Endothelial cell of umbilical vein (primary cell): Measurements from ENCODE around the gene FAM53B. TPM values are rescaled to one million over a fixed set of nuclear protein-coding genes. Genes with fewer than 3 reads are reported as not detected.

Source experiments
- BruUV-seq: library from RNA; stranded (reverse); fragments of 400-500 nt; replicated peaks from 2 replicates; lab custom pipeline; 2021; lab: Mats Ljungman, UMichigan
- CTCF ChIA-PET: fragments of 300-600, 350-600 bp; sonication (Branson Sonifier 250); formaldehyde crosslinking; loops from one replicate; lab custom pipeline; 2021; ENCODE audit warnings: antibody characterized with exemption, inconsistent platforms; lab: Charles Lee
- POLR2A ChIA-PET: fragments of 300-600, 350-600 bp; sonication (Branson Sonifier 250); formaldehyde crosslinking; loops from one replicate; lab custom pipeline; 2021; ENCODE audit warnings: antibody characterized with exemption, inconsistent platforms; lab: Charles Lee
- DNase-seq: peaks from one replicate; pipeline ENCODE4 v3.0.0-alpha.2; 2011; ENCODE audit warnings: low read depth, low spot score
- FAIRE-seq: peaks from 2 replicates; lab custom pipeline; 2011; peaks lifted over from hg19 to GRCh38; lab: Jason Lieb, UNC
- H2AFZ ChIP-seq: 2 replicates; pipeline ENCODE4 v1.6.0; 2012; ENCODE audit warnings: low read depth, low read length, control low read depth, inconsistent platforms
- H3K27ac ChIP-seq: 2 replicates; pipeline ENCODE4 v1.5.1; 2011; ENCODE audit warnings: low read depth, mild to moderate bottlenecking, control low read depth, low read length, moderate library complexity; ENCODE audit not compliant: insufficient read depth
- H3K27me3 ChIP-seq, 2 experiments: 2 replicates each; pipeline versions ENCODE4 v1.6.0 to v1.6.1; 2011; ENCODE audit warnings: low read length in 2 of 2, mixed read lengths in 1 of 2; ENCODE audit not compliant: control insufficient read depth in 2 of 2, insufficient read depth in 2 of 2
- H3K36me3 ChIP-seq, 2 experiments: 2 replicates in 1 of 2; 3 replicates in 1 of 2; pipeline ENCODE4 v1.5.1; 2011; ENCODE audit warnings: low read length in 2 of 2, mild to moderate bottlenecking in 1 of 2, moderate library complexity in 1 of 2; ENCODE audit not compliant: control insufficient read depth in 2 of 2, insufficient read depth in 2 of 2; ENCODE audit errors: extremely low read depth in 1 of 2
- H3K4me1 ChIP-seq: 3 replicates; pipeline ENCODE4 v1.5.1; 2011; ENCODE audit warnings: mild to moderate bottlenecking, low read length; ENCODE audit not compliant: control insufficient read depth, insufficient read depth; ENCODE audit errors: extremely low read depth
- H3K4me2 ChIP-seq: 2 replicates; pipeline ENCODE4 v1.6.1; 2011; ENCODE audit warnings: low read length, control low read depth, mixed read lengths; ENCODE audit not compliant: insufficient read depth
- H3K4me3 ChIP-seq, 3 experiments: fragments of 200-600 bp in 1 of 3; sonication (generic), shearing (Covaris generic) in 1 of 3; replicated peaks in 1 of 3; 2 replicates each; pipeline ENCODE4 v1.5.1; 2011 to 2016; ENCODE audit warnings: control low read depth in 3 of 3, low read length in 3 of 3, mild to moderate bottlenecking in 2 of 3, inconsistent platforms in 1 of 3, low read depth in 1 of 3, moderate library complexity in 1 of 3; ENCODE audit not compliant: insufficient read depth in 1 of 3
- H3K79me2 ChIP-seq: 2 replicates; pipeline ENCODE4 v1.6.0; 2012; ENCODE audit warnings: low read length, inconsistent platforms; ENCODE audit not compliant: control insufficient read depth, insufficient read depth
- H3K9ac ChIP-seq: replicated peaks from 2 replicates; pipeline ENCODE3; 2011; ENCODE audit warnings: low read length, control low read depth; ENCODE audit not compliant: insufficient read depth; ENCODE audit errors: extremely low read depth
- H3K9me1 ChIP-seq: replicated peaks from 3 replicates; pipeline ENCODE4 v1.6.0; 2011; ENCODE audit warnings: mild to moderate bottlenecking, low read length; ENCODE audit not compliant: control insufficient read depth, insufficient read depth; ENCODE audit errors: extremely low read depth
- H3K9me3 ChIP-seq: replicated peaks from 2 replicates; pipeline ENCODE4 v1.5.1; 2012; ENCODE audit warnings: low read length, inconsistent platforms; ENCODE audit not compliant: control insufficient read depth, insufficient read depth
- H4K20me1 ChIP-seq: replicated peaks from 2 replicates; pipeline ENCODE3; 2011; ENCODE audit warnings: mild to moderate bottlenecking, low read length; ENCODE audit not compliant: control insufficient read depth, insufficient read depth; ENCODE audit errors: extremely low read depth
- CTCF ChIP-seq, 2 donors: IDR thresholded peaks; 1 replicate in 1 of 2; 2 replicates in 1 of 2; pipeline ENCODE4 v1.5.1; 2011; ENCODE audit warnings: low read length in 2 of 2, mild to moderate bottlenecking in 2 of 2, moderate library complexity in 2 of 2, control low read depth in 1 of 2, inconsistent platforms in 1 of 2, low read depth in 1 of 2; ENCODE audit not compliant: insufficient read depth in 1 of 2; ENCODE audit errors: extremely low read depth in 1 of 2
- EZH2 ChIP-seq: IDR thresholded peaks from 2 replicates; pipeline ENCODE4 v1.6.1; 2012; ENCODE audit warnings: borderline replicate concordance, low read depth, mild to moderate bottlenecking, moderate library complexity, low read length, inconsistent platforms; ENCODE audit not compliant: severe bottlenecking
- FOS ChIP-seq: IDR thresholded peaks from 2 replicates; pipeline ENCODE4 v1.6.1; 2011; ENCODE audit warnings: mild to moderate bottlenecking, low read length, moderate library complexity, borderline replicate concordance; ENCODE audit not compliant: insufficient read depth
- GATA2 ChIP-seq: IDR thresholded peaks from 2 replicates; pipeline ENCODE4 v1.7.0; 2011; ENCODE audit warnings: low read depth, mild to moderate bottlenecking, moderate library complexity, mixed read lengths, low read length; ENCODE audit not compliant: insufficient read length, insufficient read depth
- JUN ChIP-seq: IDR thresholded peaks from 2 replicates; pipeline ENCODE4 v1.6.1; 2011; ENCODE audit warnings: borderline replicate concordance, low read depth; ENCODE audit not compliant: insufficient read length, insufficient read depth
- MYC ChIP-seq: IDR thresholded peaks from one replicate; pipeline ENCODE4 v1.6.1; 2011; ENCODE audit warnings: mild to moderate bottlenecking, low read depth, low read length
- POLR2A ChIP-seq: IDR thresholded peaks from 2 replicates; pipeline ENCODE4 v1.6.1; 2012; ENCODE audit warnings: low read depth, mild to moderate bottlenecking, control low read depth, low read length
- POLR2AphosphoS5 ChIP-seq: IDR thresholded peaks from 2 replicates; pipeline ENCODE4 v1.6.1; 2012; ENCODE audit warnings: low read depth, mild to moderate bottlenecking, control low read depth, low read length, moderate library complexity; ENCODE audit not compliant: insufficient read depth
- dilution Hi-C: fragments of 300-500 bp; cut with MboI; formaldehyde crosslinking; loops from one replicate; pipeline ENCODE4 v1.15.0; 2019; ENCODE audit warnings: low sequenced_read_pairs; ENCODE audit not compliant: extremely low pct_ligation_motif_present
- intact Hi-C: fragments of 100-400 bp; cut with micrococcal nuclease; formaldehyde crosslinking; loops from one replicate; pipeline ENCODE4 v1.10.0; 2022
- polyA plus RNA-seq, 4 experiments: library from polyadenylated mRNA; depleted of rRNA in 3 of 4; stranded (reverse) in 3 of 4; unstranded in 1 of 4; fragments of >200 nt; gene quantifications; 2 replicates each; pipeline versions ENCODE4 v1.2.1 to v1.2.3, GENCODE V29; 2011 to 2012; ENCODE audit warnings: missing spikeins in 1 of 4
- total RNA-seq: library from RNA; stranded (reverse); gene quantifications from 2 replicates; pipeline ENCODE4 v1.2.3, GENCODE V29; 2021
- TF ChIP-seq, protein P1 (sequence below): IDR thresholded peaks from 2 replicates; pipeline ENCODE4 v1.6.1; 2011; ENCODE audit not compliant: insufficient read depth, insufficient read length

Gene FAM53B
- total and polyA plus RNA-seq, 2 donors (not counting 3 experiments of a cell fraction or from before 2014, with no cell fraction given), result 8.5 to 21.1 TPM

DNA sequence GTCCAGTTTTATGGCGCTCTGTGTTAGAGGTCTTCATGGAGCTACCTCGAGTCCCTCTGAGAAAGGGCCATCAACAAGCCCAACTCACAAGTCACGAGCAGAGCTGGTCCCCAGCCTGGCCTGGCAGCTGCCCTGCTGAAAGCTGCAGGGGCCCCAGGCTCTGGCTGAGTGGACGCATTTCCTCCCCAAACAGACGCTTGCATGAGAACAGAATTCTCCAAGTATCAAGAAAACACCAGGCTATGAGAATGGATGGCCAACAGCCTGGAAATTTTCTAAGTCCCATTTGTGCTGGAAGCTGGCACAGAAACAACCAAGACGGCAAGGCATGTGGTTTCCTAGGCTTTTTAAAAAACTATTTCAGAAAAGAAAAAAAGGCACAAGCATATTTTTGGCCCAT, 114.8 kb downstream of the FAM53B start:
- no peak for FAIRE-seq

More for the DNA sequence above, 114.8 kb downstream of the FAM53B start:
- no peak overlapping the region for H2AFZ ChIP-seq
- ChIA-PET POLR2A (no interaction called here), CTCF (interaction anchor here (6.0 to 7.7 kb wide), 2 partner anchors 112 to 116 kb away, joined by 32 to 105 read pairs; partner anchors contain the start of gene FAM53B)
- H3K4me1 ChIP-seq, result peaks cover 2% of the 10 kb centered on the region
- intact Hi-C loops (no loop called here), dilution Hi-C loops (no loop called here)
- H3K27ac ChIP-seq, result no peak overlapping the region
- TF ChIP-seq JUN, result no peak
- TF ChIP-seq FOS, result no peak
- no peak for TF ChIP-seq GATA2
- no peak for TF ChIP-seq CTCF (IDR thresholded peaks at IDR 0.05; ENCODE audit: extremely low read depth in 1 of 2, insufficient read depth in 1 of 2, low read depth in 1 of 2, low read length in 2 of 2)
- no peak for TF ChIP-seq POLR2A
- no peak for TF ChIP-seq MYC
- TF ChIP-seq, protein P1, sequence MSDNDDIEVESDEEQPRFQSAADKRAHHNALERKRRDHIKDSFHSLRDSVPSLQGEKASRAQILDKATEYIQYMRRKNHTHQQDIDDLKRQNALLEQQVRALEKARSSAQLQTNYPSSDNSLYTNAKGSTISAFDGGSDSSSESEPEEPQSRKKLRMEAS, result no peak
- TF ChIP-seq POLR2AphosphoS5, result no peak
- no peak for TF ChIP-seq EZH2
- no peaks in the 10 kb centered on the region for H3K27me3 ChIP-seq
- no peak overlapping the region for H3K4me3 ChIP-seq
- H3K9me1 ChIP-seq, result no peaks in the 10 kb centered on the region
- H4K20me1 ChIP-seq, result no peaks in the 10 kb centered on the region
- H3K79me2 ChIP-seq, result no peaks in the 10 kb centered on the region
- no peak for DNase-seq
- no peaks in the 10 kb centered on the region for H3K36me3 ChIP-seq
- H3K9ac ChIP-seq, result no peak overlapping the region
- no peak overlapping the region for H3K4me2 ChIP-seq
- BruUV-seq, result no TSS peak
- H3K9me3 ChIP-seq, result no peaks in the 10 kb centered on the region
